BE2C (cell line): ENCODE results near the gene CDH13.

ENCODE experiments used
- DNase-seq: peaks from one replicate; pipeline ENCODE4 v3.0.0-alpha.2; 2020
- H3K27me3 ChIP-seq: fragments of 250-450 bp; sonication (Bioruptor Pico); 2 replicates; pipeline ENCODE4 v1.5.1; 2020; ENCODE audit warnings: mild to moderate bottlenecking
- H3K36me3 ChIP-seq: fragments of 250-450 bp; sonication (Bioruptor Pico); 2 replicates; pipeline ENCODE4 v1.5.1; 2020; ENCODE audit warnings: mild to moderate bottlenecking
- H3K4me1 ChIP-seq: fragments of 250-450 bp; sonication (Bioruptor Pico); 2 replicates; pipeline ENCODE4 v1.5.1; 2020
- H3K4me3 ChIP-seq: 2 replicates; pipeline ENCODE4 v1.5.1; 2011; ENCODE audit warnings: low read depth, low read length
- H3K9me3 ChIP-seq: fragments of 250-450 bp; sonication (Bioruptor Pico); 2 replicates; pipeline ENCODE4 v1.5.1; 2020
- TF ChIP-seq, protein P1 (sequence below): IDR thresholded peaks from 2 replicates; pipeline ENCODE4 v1.5.1; 2012; ENCODE audit warnings: mild to moderate bottlenecking, low read depth, low read length

Gene CDH13

DNA sequence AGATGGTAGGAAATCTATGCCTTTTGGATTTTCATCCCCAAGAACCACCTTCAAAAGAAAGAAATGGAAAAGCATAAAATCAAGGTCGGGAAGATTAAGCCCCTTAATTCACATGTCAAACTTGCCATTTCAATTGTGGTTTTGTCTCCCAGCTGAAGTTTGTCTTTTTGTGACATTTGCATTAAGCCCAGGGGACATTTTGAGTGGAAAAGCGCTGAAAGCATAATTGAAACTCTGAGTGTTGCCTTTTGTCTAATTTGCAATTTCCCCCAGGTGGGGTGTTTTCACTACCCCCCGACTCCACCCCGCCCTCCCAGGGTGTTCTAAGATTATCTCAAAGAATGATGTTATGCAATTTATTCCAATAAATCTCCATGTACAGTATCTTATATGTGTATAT lies 396.2 kb downstream of the CDH13 start:
- no peaks in the 10 kb centered on the region for H3K36me3 ChIP-seq
- DNase-seq, result no peak
- no peaks in the 10 kb centered on the region for H3K4me1 ChIP-seq
- no peaks in the 10 kb centered on the region for H3K27me3 ChIP-seq
- H3K4me3 ChIP-seq, result no peak overlapping the region
- H3K9me3 ChIP-seq, result no peaks in the 10 kb centered on the region; the same call in 1 of the 2 replicates
- TF ChIP-seq, protein P1, sequence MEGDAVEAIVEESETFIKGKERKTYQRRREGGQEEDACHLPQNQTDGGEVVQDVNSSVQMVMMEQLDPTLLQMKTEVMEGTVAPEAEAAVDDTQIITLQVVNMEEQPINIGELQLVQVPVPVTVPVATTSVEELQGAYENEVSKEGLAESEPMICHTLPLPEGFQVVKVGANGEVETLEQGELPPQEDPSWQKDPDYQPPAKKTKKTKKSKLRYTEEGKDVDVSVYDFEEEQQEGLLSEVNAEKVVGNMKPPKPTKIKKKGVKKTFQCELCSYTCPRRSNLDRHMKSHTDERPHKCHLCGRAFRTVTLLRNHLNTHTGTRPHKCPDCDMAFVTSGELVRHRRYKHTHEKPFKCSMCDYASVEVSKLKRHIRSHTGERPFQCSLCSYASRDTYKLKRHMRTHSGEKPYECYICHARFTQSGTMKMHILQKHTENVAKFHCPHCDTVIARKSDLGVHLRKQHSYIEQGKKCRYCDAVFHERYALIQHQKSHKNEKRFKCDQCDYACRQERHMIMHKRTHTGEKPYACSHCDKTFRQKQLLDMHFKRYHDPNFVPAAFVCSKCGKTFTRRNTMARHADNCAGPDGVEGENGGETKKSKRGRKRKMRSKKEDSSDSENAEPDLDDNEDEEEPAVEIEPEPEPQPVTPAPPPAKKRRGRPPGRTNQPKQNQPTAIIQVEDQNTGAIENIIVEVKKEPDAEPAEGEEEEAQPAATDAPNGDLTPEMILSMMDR, result no peak

DNA sequence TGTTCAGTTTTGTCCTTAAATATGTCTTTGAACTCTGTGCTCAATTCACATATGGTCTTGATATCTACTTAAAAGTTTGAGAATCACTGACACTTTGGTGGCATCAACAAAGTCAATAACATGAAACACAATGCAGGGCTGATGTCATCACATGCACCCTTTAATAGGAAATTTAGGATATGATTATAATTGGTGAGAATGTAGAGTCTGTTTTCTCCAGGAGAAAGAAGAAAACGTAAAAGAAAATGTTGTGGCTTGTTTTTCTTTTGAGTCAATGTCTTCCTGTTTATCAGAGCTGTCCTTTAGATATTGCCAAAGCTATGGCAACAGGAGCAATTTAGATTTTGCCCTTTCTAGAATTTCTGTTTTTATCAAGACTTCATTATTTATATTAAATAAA lies 396.9 kb downstream of the CDH13 start:
- TF ChIP-seq, protein P1, result no peak
- H3K27me3 ChIP-seq, result no peaks in the 10 kb centered on the region
- H3K4me1 ChIP-seq, result no peaks in the 10 kb centered on the region
- no peak for DNase-seq
- no peaks in the 10 kb centered on the region for H3K36me3 ChIP-seq
- H3K9me3 ChIP-seq, result no peaks in the 10 kb centered on the region; the same call in 1 of the 2 replicates
- no peak overlapping the region for H3K4me3 ChIP-seq

DNA sequence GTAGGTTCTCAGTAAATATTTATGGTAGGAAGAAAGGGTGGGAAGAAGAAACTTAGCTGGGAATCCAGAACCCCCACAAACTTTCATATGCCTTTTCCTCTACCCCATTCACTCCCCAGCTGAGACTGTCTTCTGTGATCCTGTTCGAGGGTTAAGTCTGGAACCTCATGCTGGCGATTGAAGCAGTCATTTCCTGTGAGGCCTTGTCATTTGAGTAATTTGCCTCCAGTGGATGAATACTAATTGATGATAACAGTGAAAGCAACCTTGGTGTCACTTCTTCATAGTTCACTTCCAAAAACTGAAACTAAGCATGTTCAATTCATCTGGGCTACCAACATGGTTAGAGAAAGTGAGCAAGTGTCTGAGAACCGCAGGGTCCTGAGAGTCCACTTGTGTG lies 401.2 kb downstream of the CDH13 start:
- no peaks in the 10 kb centered on the region; the same call in 1 of the 2 replicates for H3K9me3 ChIP-seq
- no peaks in the 10 kb centered on the region for H3K36me3 ChIP-seq
- H3K27me3 ChIP-seq, result no peaks in the 10 kb centered on the region
- DNase-seq, result no peak
- H3K4me3 ChIP-seq, result no peak overlapping the region
- no peaks in the 10 kb centered on the region for H3K4me1 ChIP-seq
- TF ChIP-seq, protein P1, result no peak

DNA sequence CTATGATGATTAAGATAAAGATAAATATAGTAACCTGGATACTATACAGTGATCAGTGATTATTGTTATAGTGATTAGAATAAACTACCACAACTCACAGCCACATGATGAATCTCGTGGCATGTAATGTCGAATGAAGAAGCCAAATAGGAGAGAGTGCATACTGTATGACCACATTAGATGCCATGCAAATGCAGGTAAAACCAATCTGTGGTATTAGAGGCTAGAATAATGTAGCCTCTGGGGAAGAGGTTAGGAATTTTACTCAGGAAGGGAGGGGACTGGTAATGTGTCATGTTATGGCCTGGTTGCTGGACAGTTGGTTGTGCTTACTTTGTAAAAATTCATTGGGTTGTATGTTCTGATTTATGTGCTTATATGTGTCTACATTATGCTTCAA lies 402.7 kb downstream of the CDH13 start:
- Histone ChIP-seq H3K4me3 (no peak overlapping the region), H3K4me1 (no peaks in the 10 kb centered on the region), H3K36me3 (no peaks in the 10 kb centered on the region), H3K27me3 (no peaks in the 10 kb centered on the region), H3K9me3 (no peaks in the 10 kb centered on the region; the same call in 1 of the 2 replicates)
- DNase-seq, result no peak
- TF ChIP-seq, protein P1, result no peak

DNA sequence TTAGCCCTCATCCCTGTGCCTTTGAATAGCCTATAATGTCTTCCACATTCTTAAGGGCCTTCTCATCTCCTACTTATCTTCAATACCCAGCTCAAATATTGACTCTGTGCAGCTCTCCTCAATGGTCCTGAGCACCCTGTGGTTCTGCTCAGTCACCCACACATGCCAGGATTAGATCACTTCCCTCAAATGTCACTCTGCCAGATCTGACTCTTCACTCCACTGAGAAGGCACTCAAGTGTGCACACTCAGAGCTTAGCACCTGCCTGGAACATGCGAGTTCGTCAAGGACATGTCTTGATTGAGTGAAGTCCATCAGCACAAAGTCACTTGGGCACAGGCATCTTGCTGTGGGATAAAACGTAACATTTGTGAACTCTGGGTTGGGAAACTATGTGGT lies 404.8 kb downstream of the CDH13 start:
- no peaks in the 10 kb centered on the region for H3K4me1 ChIP-seq
- H3K36me3 ChIP-seq, result no peaks in the 10 kb centered on the region
- DNase-seq, result no peak
- no peak overlapping the region for H3K4me3 ChIP-seq
- H3K27me3 ChIP-seq, result no peaks in the 10 kb centered on the region
- TF ChIP-seq, protein P1, result no peak
- no peaks in the 10 kb centered on the region; the same call in 1 of the 2 replicates for H3K9me3 ChIP-seq

DNA sequence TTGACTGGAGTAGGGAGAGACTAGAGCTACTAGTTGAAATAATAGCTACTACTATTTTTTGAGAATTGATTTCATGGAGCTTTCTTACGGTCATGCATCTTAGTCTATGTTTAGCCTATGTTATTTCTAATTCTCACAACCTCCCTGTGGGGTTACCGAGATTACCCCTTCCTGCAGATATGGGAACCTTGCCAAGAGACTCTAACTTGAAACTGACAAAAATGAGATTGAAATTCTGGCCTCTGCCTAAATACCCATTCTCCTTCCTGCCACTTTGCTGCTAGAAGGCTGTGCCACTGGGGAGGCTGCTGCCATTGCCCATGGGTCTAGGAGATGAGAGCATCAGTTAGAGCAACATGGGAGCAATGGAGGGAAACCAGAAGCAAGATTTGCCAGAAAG lies 410.3 kb downstream of the CDH13 start:
- Histone ChIP-seq H3K4me1 (no peaks in the 10 kb centered on the region), H3K9me3 (no peaks in the 10 kb centered on the region; the same call in 1 of the 2 replicates), H3K36me3 (no peaks in the 10 kb centered on the region), H3K27me3 (no peaks in the 10 kb centered on the region), H3K4me3 (no peak overlapping the region)
- DNase-seq, result no peak
- TF ChIP-seq, protein P1, result no peak
